ENCODE data around the gene CADPS. TPM values are rescaled to one million over a fixed set of nuclear protein-coding genes. Genes with fewer than 3 reads are reported as not detected.

Gene CADPS
- total RNA-seq, 1 donor from 2014 or later: 265 TPM

DNA sequence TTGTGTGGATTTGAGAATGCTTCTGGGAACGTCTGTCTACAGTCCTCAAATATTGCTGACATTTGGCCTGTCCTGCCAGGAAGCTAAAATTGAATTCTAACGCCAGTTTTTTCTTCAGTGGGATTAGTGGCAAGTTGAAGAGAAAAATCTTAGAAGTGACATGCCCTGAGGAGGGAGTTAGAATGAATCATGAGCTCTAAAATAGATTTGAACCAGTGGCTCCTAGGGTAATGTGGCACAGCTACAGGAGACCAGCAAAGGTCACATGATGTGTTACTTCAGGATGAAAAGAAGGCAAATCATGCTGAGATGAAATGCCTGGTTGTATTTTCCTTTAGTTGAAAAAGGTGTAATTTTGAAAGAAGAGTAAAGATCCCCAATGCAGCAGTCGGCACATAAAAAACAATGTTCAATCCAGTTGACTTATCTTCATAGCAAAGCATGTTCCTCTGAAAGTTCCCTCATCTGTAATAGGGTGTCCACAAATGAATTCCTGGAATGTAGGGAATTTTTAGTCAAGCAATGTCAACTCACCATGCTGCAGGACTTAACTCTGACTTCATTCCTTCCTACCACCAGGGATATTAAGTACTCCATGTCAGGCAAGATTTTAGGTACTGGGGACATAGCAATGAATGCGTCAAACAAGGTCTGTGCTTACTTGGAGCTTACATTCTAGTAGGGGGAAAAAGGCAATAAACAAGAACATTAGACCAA, 171.6 kb downstream of the CADPS start:
- Mint-ChIP-seq H3K4me1 (ENCODE audit: low read depth, unreplicated experiment) (peaks cover 7% of the 10 kb centered on the region), H3K36me3 (ENCODE audit: unreplicated experiment) (no peaks in the 10 kb centered on the region), H3K9me3 (ENCODE audit: unreplicated experiment) (peaks cover 4% of the 10 kb centered on the region), H3K27ac (ENCODE audit: unreplicated experiment) (no peak overlapping the region), H3K27me3 (ENCODE audit: unreplicated experiment) (no peaks in the 10 kb centered on the region), H3K4me3 (ENCODE audit: unreplicated experiment) (no peak overlapping the region)
- TF ChIP-seq, protein P1, sequence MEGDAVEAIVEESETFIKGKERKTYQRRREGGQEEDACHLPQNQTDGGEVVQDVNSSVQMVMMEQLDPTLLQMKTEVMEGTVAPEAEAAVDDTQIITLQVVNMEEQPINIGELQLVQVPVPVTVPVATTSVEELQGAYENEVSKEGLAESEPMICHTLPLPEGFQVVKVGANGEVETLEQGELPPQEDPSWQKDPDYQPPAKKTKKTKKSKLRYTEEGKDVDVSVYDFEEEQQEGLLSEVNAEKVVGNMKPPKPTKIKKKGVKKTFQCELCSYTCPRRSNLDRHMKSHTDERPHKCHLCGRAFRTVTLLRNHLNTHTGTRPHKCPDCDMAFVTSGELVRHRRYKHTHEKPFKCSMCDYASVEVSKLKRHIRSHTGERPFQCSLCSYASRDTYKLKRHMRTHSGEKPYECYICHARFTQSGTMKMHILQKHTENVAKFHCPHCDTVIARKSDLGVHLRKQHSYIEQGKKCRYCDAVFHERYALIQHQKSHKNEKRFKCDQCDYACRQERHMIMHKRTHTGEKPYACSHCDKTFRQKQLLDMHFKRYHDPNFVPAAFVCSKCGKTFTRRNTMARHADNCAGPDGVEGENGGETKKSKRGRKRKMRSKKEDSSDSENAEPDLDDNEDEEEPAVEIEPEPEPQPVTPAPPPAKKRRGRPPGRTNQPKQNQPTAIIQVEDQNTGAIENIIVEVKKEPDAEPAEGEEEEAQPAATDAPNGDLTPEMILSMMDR (IDR thresholded peaks at IDR 0.05; ENCODE audit: partially characterized antibody, unreplicated experiment): no peak
- DNase-seq: no peak

DNA sequence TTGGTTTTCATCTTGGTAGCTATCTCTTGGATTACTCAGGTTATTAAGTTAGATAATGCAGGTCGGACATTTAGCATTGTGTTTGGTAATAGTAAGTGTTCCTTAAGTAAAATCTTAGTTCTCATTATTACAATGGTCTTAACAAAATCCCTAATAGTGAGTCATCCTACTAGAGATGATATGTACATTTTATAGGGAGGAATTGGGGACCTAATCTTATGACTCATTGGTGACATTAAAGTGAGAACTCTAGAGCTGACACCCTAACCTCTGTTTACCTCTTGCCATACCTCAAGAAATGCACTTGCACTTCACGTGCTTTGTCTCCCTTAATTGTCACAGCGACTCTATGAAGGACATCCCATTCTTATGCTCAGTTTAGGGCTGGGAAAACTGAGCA, 174.9 kb downstream of the CADPS start:
- TF ChIP-seq, protein P1 (IDR thresholded peaks at IDR 0.05; ENCODE audit: partially characterized antibody, unreplicated experiment): no peak

DNA sequence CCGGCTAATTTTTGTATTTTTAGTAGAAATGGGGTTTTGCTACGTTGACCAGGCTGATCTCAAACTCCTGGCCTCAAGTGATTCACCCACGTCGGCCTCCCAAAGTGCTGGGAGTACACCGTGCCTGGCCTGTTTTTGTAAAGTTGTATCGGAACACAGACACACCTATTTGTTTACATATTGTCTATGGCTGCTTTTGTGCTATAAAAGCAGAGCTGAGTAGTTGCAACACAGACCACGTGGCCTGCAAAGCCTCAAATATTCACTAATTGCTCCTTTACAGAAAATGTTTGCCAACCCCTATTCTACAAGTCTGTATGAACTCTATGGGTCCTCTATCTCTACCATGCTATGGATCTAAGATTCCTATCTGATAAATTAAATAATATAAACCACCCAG, 175.5 kb downstream of the CADPS start:
- no peak overlapping the region for H3K27ac Mint-ChIP-seq (ENCODE audit: unreplicated experiment)
- H3K4me3 Mint-ChIP-seq (ENCODE audit: unreplicated experiment): no peak overlapping the region
- H3K4me1 Mint-ChIP-seq (ENCODE audit: low read depth, unreplicated experiment): no peaks in the 10 kb centered on the region
- no peaks in the 10 kb centered on the region for H3K9me3 Mint-ChIP-seq (ENCODE audit: unreplicated experiment)
- no peaks in the 10 kb centered on the region for H3K27me3 Mint-ChIP-seq (ENCODE audit: unreplicated experiment)
- DNase-seq: no peak
- TF ChIP-seq, protein P1 (IDR thresholded peaks at IDR 0.05; ENCODE audit: partially characterized antibody, unreplicated experiment): no peak
- H3K36me3 Mint-ChIP-seq (ENCODE audit: unreplicated experiment): no peaks in the 10 kb centered on the region

More for the DNA sequence above, 174.9 kb downstream of the CADPS start:
- H3K4me1 Mint-ChIP-seq (ENCODE audit: low read depth, unreplicated experiment): no peaks in the 10 kb centered on the region
- no peak for DNase-seq
- H3K27ac Mint-ChIP-seq (ENCODE audit: unreplicated experiment): no peak overlapping the region
- no peak overlapping the region for H3K4me3 Mint-ChIP-seq (ENCODE audit: unreplicated experiment)
- H3K27me3 Mint-ChIP-seq (ENCODE audit: unreplicated experiment): no peaks in the 10 kb centered on the region
- H3K9me3 Mint-ChIP-seq (ENCODE audit: unreplicated experiment): no peaks in the 10 kb centered on the region
- H3K36me3 Mint-ChIP-seq (ENCODE audit: unreplicated experiment): no peaks in the 10 kb centered on the region

DNA sequence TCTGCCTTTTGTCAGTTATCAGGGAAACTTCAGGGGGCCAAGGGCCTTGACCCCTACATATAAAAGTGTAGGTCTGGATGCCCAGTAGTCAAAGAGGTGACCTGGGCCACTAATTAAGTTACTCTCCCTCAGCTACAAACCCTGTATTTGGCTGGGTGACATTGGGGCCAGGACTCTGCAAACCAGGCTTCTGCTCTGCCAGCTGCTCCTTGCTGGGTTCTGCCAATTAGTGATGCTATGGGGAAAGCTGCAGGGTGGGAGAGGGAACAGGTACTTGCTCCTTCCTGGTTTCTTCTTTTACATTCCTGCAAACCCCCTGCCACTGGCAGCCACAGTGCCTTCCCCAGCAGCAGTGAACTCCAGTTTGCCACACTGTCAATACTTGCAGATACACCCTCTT, 179.2 kb downstream of the CADPS start:
- H3K4me3 Mint-ChIP-seq (ENCODE audit: unreplicated experiment): no peak overlapping the region
- no peak overlapping the region for H3K27ac Mint-ChIP-seq (ENCODE audit: unreplicated experiment)
- no peak for DNase-seq
- H3K9me3 Mint-ChIP-seq (ENCODE audit: unreplicated experiment): peaks cover 3% of the 10 kb centered on the region
- H3K36me3 Mint-ChIP-seq (ENCODE audit: unreplicated experiment): no peaks in the 10 kb centered on the region
- no peaks in the 10 kb centered on the region for H3K4me1 Mint-ChIP-seq (ENCODE audit: low read depth, unreplicated experiment)
- peaks cover 2% of the 10 kb centered on the region for H3K27me3 Mint-ChIP-seq (ENCODE audit: unreplicated experiment)
- TF ChIP-seq, protein P1 (IDR thresholded peaks at IDR 0.05; ENCODE audit: partially characterized antibody, unreplicated experiment): no peak

DNA sequence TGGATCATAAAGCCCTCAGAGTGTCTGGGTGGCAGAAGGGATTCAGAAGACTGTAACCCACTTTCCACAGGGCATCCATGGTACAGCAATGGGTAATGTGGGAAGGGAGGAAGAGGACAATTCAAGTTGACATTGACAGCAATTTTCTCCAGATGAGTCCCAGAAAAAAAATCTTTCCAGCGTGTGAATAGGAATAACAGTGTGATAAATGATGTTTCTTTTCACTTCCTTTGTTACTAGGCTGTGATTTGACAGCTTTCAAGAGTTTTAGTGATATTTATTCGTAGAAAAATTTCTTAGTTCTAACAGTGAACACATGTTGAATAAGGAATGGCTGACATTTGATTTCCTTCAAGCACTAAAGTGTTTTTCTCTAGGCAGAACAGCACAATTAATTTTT, 186.4 kb downstream of the CADPS start:
- peaks cover 11% of the 10 kb centered on the region for H3K4me1 Mint-ChIP-seq (ENCODE audit: low read depth, unreplicated experiment)
- no peak overlapping the region for H3K27ac Mint-ChIP-seq (ENCODE audit: unreplicated experiment)
- no peaks in the 10 kb centered on the region for H3K36me3 Mint-ChIP-seq (ENCODE audit: unreplicated experiment)
- no peak overlapping the region for H3K4me3 Mint-ChIP-seq (ENCODE audit: unreplicated experiment)
- peaks cover 3% of the 10 kb centered on the region for H3K9me3 Mint-ChIP-seq (ENCODE audit: unreplicated experiment)
- no peak for DNase-seq
- TF ChIP-seq, protein P1 (IDR thresholded peaks at IDR 0.05; ENCODE audit: partially characterized antibody, unreplicated experiment): no peak
- H3K27me3 Mint-ChIP-seq (ENCODE audit: unreplicated experiment): peaks cover 2% of the 10 kb centered on the region

All from glutamatergic neuron (in vitro differentiated cells).